NCI-H2029 (cell line): ENCODE results near the gene TAGLN2.

Experiments used
- DNase-seq: peaks from one replicate; lab custom pipeline; 2025; lab: John Stamatoyannopoulos, UW

Gene TAGLN2

GRCh38 chr1:159870704-159871103 lies 54.6 kb downstream of the TAGLN2 start:
- no peak for DNase-seq

- DNase-seq = no peak
These were observed 55.7 kb downstream of the TAGLN2 start for GRCh38 chr1:159869607-159870006.

GRCh38 chr1:159869173-159869572 lies 56.1 kb downstream of the TAGLN2 start:
- DNase-seq = no peak

GRCh38 chr1:159868766-159869165 lies 56.5 kb downstream of the TAGLN2 start:
- no peak for DNase-seq
